Stimulated activated CD4-positive, alpha-beta T cell treated with anti-CD3 and anti-CD28 coated beads, Interleukin-15, amount 100 ng/mL, for 24 hours (primary cell): ENCODE measurements around the gene OASL.

Source experiments
- DNase-seq: peaks from one replicate; pipeline ENCODE4 v3.0.0-alpha.2; 2020

OASL gene

DNA sequence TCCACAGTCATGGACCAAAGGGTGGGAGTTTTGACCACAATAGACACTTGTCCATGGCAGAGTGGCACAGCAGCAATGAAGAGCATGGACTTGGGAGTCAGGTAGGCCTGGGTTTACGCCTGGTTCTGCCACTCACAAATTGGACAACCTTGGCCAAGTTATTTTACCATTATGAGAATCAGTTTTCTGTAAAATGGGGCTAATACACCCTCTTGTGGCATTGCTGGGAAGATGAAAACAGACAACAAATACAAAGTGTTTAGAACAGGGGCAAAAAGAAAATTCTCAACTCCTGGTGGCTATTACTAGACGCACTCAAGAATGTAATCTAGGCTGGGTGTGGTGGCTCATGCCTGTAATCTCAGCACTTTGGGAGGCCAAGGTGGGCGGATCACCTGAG lies 25.3 kb downstream of the OASL start:
- DNase-seq = no peak

DNA sequence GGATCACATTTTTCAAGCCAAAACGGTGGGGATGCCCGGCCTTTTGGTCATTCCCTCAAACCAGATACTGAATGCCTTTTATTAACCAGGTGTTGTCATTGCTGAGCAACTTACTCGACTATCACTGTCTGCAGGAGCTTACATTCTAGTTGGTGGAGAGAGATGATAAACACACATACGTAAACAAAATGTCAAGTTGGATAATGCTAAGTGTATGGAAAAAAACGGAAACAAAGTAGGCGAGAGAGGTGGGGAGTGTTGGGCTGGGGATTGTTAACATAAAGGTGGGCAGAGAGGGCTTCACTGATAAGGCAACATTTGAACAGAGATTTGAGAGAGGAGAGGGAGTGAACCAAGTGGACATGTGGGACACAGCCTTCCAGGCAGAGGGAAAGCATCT lies 27.2 kb downstream of the OASL start:
- no peak for DNase-seq

- no peak for DNase-seq
These were observed 28.2 kb downstream of the OASL start for GRCh38 chr12:121010860-121011259.

- no peak for DNase-seq
These were observed 29.3 kb downstream of the OASL start for GRCh38 chr12:121009741-121010140.

DNA sequence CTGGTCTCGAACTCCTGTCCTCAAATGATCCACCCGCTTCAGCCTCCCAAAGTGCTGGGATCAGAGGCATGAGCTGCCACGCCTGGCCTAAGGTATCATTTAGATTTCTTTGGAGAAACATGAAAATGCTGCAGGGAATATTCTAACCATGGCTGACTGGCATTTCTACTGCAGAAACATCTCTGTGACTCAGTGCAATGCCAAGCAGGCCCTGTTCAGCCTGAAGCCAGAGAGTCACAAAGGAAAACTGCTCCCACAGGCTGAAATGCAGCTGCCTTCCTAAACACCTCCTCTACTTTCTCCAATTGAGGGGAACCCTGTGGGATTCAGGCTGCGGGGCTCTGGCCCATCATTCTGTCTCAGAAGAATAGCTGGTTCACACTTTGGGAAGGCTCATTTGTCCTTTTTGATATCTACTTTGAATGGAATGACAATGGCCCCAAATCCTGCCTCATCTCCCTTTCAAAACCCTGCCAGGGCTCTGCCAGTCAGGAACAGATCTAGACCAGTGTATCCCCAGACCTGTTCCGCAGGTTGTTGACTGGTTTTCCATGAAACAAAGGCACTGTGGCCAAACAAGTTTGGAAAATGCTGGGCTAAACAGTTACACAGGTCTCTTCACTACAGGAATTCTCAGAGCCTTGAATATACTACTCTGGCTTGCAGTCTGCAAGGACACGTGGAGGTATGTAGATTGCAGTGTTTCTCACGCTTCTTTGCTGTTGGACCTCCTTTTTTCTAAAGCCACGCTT lies 30.5 kb downstream of the OASL start:
- DNase-seq = no peak

GRCh38 chr12:121005346-121005815 lies 33.7 kb downstream of the OASL start:
- DNase-seq = peak; percentile 65

GRCh38 chr12:121004253-121004815 lies 34.7 kb downstream of the OASL start:
- no peak for DNase-seq

DNA sequence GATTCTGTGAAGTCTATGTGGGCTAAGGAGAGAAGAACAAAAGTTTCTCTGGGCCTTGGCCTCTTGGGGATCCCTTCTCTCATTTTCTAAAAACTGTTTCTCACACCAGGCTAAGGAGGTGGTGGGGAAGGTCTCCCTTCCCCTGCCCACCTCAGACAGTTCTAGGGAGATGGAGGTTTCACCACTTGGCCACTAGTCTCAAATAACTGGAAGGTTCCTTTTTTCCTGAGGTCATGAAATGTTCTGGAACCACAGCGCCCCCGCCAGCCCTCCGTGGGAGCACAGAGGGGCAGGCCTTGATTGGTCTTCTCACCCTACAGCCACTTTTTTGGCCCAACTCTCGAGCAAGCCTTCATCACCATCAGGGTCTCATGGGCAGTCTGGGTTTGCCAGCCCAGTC lies 35.4 kb downstream of the OASL start:
- DNase-seq = no peak

DNA sequence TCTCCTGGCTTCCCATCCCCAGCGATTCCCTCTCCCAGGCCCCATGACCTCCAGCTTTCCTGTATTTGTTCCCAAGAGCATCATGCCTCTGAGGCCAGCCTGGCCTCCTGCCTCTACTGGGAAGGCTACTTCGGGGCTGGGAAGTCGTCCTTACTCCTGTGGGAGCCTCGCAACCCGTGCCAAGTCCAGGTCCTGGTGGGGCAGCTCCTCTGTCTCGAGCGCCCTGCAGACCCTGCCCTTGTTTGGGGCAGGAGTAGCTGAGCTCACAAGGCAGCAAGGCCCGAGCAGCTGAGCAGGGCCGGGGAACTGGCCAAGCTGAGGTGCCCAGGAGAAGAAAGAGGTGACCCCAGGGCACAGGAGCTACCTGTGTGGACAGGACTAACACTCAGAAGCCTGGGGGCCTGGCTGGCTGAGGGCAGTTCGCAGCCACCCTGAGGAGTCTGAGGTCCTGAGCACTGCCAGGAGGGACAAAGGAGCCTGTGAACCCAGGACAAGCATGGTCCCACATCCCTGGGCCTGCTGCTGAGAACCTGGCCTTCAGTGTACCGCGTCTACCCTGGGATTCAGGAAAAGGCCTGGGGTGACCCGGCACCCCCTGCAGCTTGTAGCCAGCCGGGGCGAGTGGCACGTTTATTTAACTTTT lies 37.1 kb downstream of the OASL start:
- DNase-seq = no peak

DNA sequence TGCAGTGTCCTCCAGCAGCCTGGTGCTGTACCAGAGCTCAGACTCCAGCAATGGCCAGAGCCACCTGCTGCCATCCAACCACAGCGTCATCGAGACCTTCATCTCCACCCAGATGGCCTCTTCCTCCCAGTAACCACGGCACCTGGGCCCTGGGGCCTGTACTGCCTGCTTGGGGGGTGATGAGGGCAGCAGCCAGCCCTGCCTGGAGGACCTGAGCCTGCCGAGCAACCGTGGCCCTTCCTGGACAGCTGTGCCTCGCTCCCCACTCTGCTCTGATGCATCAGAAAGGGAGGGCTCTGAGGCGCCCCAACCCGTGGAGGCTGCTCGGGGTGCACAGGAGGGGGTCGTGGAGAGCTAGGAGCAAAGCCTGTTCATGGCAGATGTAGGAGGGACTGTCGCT lies 38.0 kb downstream of the OASL start:
- DNase-seq = no peak

- no peak for DNase-seq
These were observed 38.5 kb downstream of the OASL start for GRCh38 chr12:121000530-121000929.

- DNase-seq = no peak
These were observed 39.6 kb downstream of the OASL start for GRCh38 chr12:120999191-121000120.

DNA sequence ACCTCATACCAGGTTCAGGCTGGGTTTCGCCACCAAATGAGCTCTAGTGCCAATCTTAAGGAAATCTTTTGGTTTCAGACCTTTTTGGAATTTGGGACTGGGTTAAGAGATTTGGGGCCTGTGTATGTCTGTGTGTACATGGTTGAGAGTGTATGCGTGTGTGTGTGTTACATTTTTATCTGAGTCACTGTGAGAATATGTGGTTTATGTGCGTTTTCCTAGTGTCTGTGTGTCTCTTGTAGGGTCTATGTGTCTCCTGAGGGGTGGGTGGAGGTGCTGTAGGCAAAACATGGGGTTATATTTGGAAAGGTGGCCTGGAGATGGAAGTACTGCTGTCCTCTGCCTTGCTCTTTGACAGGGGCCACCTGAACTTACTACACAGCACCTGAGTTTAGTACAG lies 40.6 kb downstream of the OASL start:
- no peak for DNase-seq

DNA sequence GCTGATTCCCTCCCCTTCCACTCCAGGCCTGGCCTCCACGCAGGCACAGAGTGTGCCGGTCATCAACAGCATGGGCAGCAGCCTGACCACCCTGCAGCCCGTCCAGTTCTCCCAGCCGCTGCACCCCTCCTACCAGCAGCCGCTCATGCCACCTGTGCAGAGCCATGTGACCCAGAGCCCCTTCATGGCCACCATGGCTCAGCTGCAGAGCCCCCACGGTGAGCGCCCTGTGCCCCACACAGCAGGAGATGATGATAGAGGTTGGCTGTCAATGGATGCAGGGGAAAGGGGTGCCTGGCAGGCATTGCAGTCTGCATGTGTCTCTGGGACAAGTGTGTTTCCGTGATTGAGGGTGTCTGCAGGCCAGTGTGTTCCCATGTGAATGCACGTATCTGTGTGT lies 41.6 kb downstream of the OASL start:
- DNase-seq = no peak

DNA sequence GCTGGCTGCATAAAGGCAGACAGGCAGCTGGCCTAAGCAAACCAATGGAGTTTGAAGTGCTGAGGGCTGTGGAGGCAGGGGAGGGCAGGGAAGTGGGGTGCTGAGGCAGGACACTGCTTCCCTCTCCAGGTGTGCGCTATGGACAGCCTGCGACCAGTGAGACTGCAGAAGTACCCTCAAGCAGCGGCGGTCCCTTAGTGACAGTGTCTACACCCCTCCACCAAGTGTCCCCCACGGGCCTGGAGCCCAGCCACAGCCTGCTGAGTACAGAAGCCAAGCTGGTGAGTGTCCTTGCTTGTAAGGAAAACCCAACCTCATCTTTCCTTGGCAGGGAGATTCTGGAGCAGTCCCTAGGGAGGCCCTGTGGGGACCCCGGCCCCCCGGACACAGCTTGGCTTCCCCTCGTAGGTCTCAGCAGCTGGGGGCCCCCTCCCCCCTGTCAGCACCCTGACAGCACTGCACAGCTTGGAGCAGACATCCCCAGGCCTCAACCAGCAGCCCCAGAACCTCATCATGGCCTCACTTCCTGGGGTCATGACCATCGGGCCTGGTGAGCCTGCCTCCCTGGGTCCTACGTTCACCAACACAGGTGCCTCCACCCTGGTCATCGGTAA lies 42.8 kb downstream of the OASL start:
- no peak for DNase-seq

GRCh38 chr12:120994589-120995337 lies 44.3 kb downstream of the OASL start:
- DNase-seq = no peak

GRCh38 chr12:120994059-120994458 lies 45.0 kb downstream of the OASL start:
- DNase-seq = no peak

DNA sequence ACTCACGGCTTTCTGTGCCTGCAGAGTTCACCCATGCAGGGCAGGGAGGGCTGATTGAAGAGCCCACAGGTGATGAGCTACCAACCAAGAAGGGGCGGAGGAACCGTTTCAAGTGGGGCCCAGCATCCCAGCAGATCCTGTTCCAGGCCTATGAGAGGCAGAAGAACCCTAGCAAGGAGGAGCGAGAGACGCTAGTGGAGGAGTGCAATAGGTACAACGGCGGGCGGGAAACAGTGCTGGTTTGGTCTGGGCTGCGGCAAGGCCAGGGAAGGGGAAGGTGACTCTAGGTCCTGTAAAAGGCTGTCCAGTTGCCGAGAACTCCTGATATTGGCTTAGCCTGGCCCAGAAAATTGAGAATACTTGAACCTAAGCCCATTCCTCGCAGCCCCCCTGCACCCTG lies 45.5 kb downstream of the OASL start:
- DNase-seq = no peak

- no peak for DNase-seq
These were observed 46.1 kb downstream of the OASL start for GRCh38 chr12:120992989-120993388.

GRCh38 chr12:120991965-120992364 lies 47.1 kb downstream of the OASL start:
- no peak for DNase-seq

GRCh38 chr12:120990487-120991055 lies 48.5 kb downstream of the OASL start:
- no peak for DNase-seq

DNA sequence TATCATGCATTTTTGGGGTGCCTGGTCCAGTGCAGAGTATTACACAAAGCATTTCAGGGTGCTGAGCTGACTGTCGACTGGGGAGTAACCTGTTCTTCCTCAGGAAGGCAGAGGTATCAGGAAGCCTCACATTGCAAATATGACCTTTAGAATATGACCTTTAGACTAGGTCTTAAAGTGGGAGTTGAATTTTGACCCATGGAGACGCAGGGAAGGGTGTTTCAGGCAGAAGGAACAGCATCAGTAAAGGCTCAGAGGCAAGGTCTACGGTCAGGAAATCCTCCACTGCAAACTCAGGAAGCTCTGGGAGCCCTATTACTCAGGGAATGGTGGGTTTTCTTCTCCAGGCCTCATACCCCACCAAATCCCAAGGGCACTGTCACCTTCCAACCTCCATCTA lies 49.4 kb downstream of the OASL start:
- DNase-seq = no peak
